Upper lobe of left lung (tissue), 4 donors: Measurements from ENCODE around the gene ENPP3.

Experiments used
- CTCF ChIP-seq, 6 experiments: fragments of 450-650 bp in 4 of 6; fragments of 200-600 bp in 2 of 6; sonication (generic) in 2 of 6; IDR thresholded peaks; one replicate each; pipeline ENCODE4 v1.5.1; 2016 to 2019; ENCODE audit warnings: antibody characterized with exemption in 6 of 6
- POLR2A ChIP-seq, 4 donors: fragments of 450-650 bp; IDR thresholded peaks; one replicate each; pipeline ENCODE4 v1.5.1; 2016 to 2017; ENCODE audit warnings: antibody characterized with exemption in 4 of 4, mild to moderate bottlenecking in 2 of 4
- POLR2AphosphoS5 ChIP-seq, 2 donors: sonication (generic); formaldehyde crosslinking; IDR thresholded peaks; one replicate each; pipeline ENCODE4 v1.5.1; 2017; ENCODE audit warnings: antibody characterized with exemption in 2 of 2

- no peak for TF ChIP-seq CTCF (IDR thresholded peaks at IDR 0.05)
- TF ChIP-seq POLR2A (IDR thresholded peaks at IDR 0.05), result no peak
- no peak for TF ChIP-seq POLR2AphosphoS5 (IDR thresholded peaks at IDR 0.05)
Observed at GRCh38 chr6:131657630-131658111, 20.6 kb downstream of the ENPP3 start.
